ENCODE data around the gene RXRA. TPM values are rescaled to one million over a fixed set of nuclear protein-coding genes. Genes with fewer than 3 reads are reported as not detected.

RXRA gene
- total and polyA plus RNA-seq, 4 donors, result 41.5 to 116 (median 74.1) TPM

DNA sequence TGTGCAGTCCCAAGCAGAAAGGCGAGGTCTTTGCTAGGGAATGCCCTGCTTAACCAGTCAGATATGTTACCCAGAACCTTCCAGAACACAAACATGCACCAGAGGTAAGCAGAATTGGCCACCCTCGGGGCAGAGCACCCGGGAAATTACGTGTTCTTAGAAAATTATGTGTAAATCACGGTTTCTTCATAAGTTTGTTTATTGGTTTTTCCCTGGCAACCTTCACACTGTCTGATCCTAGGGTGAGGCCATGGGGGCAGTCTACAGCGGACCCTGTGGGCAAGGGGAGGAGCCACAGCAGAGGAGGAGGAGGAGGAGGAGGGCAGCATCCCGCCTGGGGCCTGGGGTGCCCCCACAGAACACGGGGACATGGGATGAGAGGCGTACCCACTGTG, 31.4 kb downstream of the RXRA start:
- Histone ChIP-seq H3K9ac (ENCODE audit: low read depth in 1 of 2, low read length in 2 of 2) (no peak overlapping the region), H3K4me1 (ENCODE audit: control insufficient read depth in 4 of 4, insufficient read depth in 4 of 4, low read length in 3 of 4) (peaks cover 79 to 100% (median 90%) of the 10 kb centered on the region in 4 donors), H3K27ac (ENCODE audit: low read depth in 1 of 2, low read length in 2 of 2) (peak overlapping the region; percentile 79 to 92), H3K9me3 (ENCODE audit: control insufficient read depth in 4 of 4, low read length in 3 of 4) (no peaks in the 10 kb centered on the region), H3K36me3 (ENCODE audit: control insufficient read depth in 4 of 4, insufficient read depth in 3 of 4, low read depth in 1 of 4, low read length in 3 of 4) (no peaks in the 10 kb centered on the region), H3K4me3 (ENCODE audit: low read depth in 1 of 3, low read length in 3 of 3) (no peak overlapping the region), H3K27me3 (ENCODE audit: control insufficient read depth in 4 of 4, insufficient read depth in 4 of 4, low read length in 3 of 4) (no peaks in the 10 kb centered on the region)
- peak; percentile 55 to 72 for TF ChIP-seq RXRA (IDR thresholded peaks at IDR 0.05)
- TF ChIP-seq GABPA (IDR thresholded peaks at IDR 0.05 in 1 of 2, conservative IDR thresholded peaks at IDR 0.05 in 1 of 2), result no peak
- TF ChIP-seq, protein P1, sequence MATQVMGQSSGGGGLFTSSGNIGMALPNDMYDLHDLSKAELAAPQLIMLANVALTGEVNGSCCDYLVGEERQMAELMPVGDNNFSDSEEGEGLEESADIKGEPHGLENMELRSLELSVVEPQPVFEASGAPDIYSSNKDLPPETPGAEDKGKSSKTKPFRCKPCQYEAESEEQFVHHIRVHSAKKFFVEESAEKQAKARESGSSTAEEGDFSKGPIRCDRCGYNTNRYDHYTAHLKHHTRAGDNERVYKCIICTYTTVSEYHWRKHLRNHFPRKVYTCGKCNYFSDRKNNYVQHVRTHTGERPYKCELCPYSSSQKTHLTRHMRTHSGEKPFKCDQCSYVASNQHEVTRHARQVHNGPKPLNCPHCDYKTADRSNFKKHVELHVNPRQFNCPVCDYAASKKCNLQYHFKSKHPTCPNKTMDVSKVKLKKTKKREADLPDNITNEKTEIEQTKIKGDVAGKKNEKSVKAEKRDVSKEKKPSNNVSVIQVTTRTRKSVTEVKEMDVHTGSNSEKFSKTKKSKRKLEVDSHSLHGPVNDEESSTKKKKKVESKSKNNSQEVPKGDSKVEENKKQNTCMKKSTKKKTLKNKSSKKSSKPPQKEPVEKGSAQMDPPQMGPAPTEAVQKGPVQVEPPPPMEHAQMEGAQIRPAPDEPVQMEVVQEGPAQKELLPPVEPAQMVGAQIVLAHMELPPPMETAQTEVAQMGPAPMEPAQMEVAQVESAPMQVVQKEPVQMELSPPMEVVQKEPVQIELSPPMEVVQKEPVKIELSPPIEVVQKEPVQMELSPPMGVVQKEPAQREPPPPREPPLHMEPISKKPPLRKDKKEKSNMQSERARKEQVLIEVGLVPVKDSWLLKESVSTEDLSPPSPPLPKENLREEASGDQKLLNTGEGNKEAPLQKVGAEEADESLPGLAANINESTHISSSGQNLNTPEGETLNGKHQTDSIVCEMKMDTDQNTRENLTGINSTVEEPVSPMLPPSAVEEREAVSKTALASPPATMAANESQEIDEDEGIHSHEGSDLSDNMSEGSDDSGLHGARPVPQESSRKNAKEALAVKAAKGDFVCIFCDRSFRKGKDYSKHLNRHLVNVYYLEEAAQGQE (IDR thresholded peaks at IDR 0.05), result no peak
- TF ChIP-seq TAF1 (conservative IDR thresholded peaks at IDR 0.05), result no peak
- no peak for TF ChIP-seq JUND (IDR thresholded peaks at IDR 0.05)
- TF ChIP-seq FOXA2 (IDR thresholded peaks at IDR 0.05), result no peak
- TF ChIP-seq RAD21 (IDR thresholded peaks at IDR 0.05), result no peak
- TF ChIP-seq SP1 (IDR thresholded peaks at IDR 0.05), result no peak
- TF ChIP-seq YY1 (IDR thresholded peaks at IDR 0.05), result no peak
- TF ChIP-seq, protein P2, sequence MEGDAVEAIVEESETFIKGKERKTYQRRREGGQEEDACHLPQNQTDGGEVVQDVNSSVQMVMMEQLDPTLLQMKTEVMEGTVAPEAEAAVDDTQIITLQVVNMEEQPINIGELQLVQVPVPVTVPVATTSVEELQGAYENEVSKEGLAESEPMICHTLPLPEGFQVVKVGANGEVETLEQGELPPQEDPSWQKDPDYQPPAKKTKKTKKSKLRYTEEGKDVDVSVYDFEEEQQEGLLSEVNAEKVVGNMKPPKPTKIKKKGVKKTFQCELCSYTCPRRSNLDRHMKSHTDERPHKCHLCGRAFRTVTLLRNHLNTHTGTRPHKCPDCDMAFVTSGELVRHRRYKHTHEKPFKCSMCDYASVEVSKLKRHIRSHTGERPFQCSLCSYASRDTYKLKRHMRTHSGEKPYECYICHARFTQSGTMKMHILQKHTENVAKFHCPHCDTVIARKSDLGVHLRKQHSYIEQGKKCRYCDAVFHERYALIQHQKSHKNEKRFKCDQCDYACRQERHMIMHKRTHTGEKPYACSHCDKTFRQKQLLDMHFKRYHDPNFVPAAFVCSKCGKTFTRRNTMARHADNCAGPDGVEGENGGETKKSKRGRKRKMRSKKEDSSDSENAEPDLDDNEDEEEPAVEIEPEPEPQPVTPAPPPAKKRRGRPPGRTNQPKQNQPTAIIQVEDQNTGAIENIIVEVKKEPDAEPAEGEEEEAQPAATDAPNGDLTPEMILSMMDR (IDR thresholded peaks at IDR 0.05; ENCODE audit: low read depth, low read length, missing input control), result no peak
- no peak for TF ChIP-seq FOXA1 (IDR thresholded peaks at IDR 0.05)
- TF ChIP-seq, protein P3, sequence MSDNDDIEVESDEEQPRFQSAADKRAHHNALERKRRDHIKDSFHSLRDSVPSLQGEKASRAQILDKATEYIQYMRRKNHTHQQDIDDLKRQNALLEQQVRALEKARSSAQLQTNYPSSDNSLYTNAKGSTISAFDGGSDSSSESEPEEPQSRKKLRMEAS (IDR thresholded peaks at IDR 0.05), result no peak
- no peak for TF ChIP-seq HNF4G (IDR thresholded peaks at IDR 0.05)
- TF ChIP-seq, protein P4, sequence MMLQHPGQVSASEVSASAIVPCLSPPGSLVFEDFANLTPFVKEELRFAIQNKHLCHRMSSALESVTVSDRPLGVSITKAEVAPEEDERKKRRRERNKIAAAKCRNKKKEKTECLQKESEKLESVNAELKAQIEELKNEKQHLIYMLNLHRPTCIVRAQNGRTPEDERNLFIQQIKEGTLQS (IDR thresholded peaks at IDR 0.05), result no peak
- peak; percentile 49 to 63 for TF ChIP-seq HNF4A (conservative IDR thresholded peaks at IDR 0.05)
- WGBS, result 38% methylated on average over 9 of the region's 9 CpGs
- no peak for DNase-seq (ENCODE audit: low spot score)

DNA sequence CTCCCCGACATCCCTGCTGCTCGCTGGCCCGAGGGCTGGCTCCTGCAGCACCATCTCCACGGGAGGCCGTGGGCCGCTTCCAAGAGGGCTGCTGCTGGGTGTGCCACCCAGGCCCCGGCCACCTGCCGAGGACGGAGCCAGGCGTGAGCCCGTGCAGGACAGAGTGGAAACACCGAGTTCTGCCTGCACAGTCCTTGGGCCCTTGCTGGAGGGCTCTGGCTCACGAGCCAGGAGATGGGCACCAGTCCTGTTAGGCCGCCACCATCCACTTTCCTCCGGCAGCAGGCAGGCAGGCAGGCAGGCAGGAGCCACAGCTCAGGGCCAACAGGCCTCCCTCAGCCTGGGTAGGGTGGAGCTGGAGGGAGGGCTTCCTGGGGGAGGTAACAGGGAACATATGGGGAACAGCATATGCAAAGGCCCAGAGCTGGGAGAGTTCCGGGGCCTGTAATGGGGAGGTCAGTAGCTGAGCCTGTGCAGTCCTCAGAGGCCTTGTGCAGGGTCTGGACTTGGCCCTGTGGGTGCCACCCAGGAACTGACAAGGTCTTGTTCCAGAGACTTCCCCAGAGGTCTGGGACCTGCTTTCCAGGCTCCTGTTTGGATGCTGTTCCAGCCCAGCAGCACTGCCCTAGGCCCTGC, 31.9 kb downstream of the RXRA start:
- no peaks in the 10 kb centered on the region for H3K9me3 ChIP-seq (ENCODE audit: control insufficient read depth in 4 of 4, low read length in 3 of 4)
- H3K27me3 ChIP-seq (ENCODE audit: control insufficient read depth in 4 of 4, insufficient read depth in 4 of 4, low read length in 3 of 4), result no peaks in the 10 kb centered on the region
- no peaks in the 10 kb centered on the region for H3K36me3 ChIP-seq (ENCODE audit: control insufficient read depth in 4 of 4, insufficient read depth in 3 of 4, low read depth in 1 of 4, low read length in 3 of 4)
- H3K4me3 ChIP-seq (ENCODE audit: low read depth in 1 of 3, low read length in 3 of 3), result no peak overlapping the region
- H3K4me1 ChIP-seq (ENCODE audit: control insufficient read depth in 4 of 4, insufficient read depth in 4 of 4, low read length in 3 of 4), result peaks cover 79 to 100% (median 91%) of the 10 kb centered on the region in 4 donors
- DNase-seq (ENCODE audit: low spot score), result no peak
- WGBS, result 40% methylated on average over 16 of the region's 16 CpGs
- TF ChIP-seq TAF1 (conservative IDR thresholded peaks at IDR 0.05) (no peak), GABPA (IDR thresholded peaks at IDR 0.05 in 1 of 2, conservative IDR thresholded peaks at IDR 0.05 in 1 of 2) (no peak), HNF4A (conservative IDR thresholded peaks at IDR 0.05) (peak in 1 of 2 donors; percentile 21)
- TF ChIP-seq, protein P4 (IDR thresholded peaks at IDR 0.05), result no peak
- H3K9ac ChIP-seq (ENCODE audit: low read depth in 1 of 2, low read length in 2 of 2), result peak overlapping the region in 1 of 2 donors; percentile 10
- peak overlapping the region; percentile 79 to 92 for H3K27ac ChIP-seq (ENCODE audit: low read depth in 1 of 2, low read length in 2 of 2)
